GM18873 (cell line): ENCODE data around the gene ITPR2.
"Not testable (repeated sequence)": the region's sequence is repeated elsewhere in the genome, so short reads cannot be mapped to it uniquely, and the experiment has no call there.

Experiments used
- ATAC-seq: cut with Tn5 transposase; IDR thresholded peaks from one replicate; pipeline ENCODE4 v1.9.1; 2021; ENCODE audit warnings: mild to moderate bottlenecking, moderate library complexity, moderate number of reproducible peaks; ENCODE audit not compliant: unreplicated experiment, low FRiP score

The ITPR2 gene

DNA sequence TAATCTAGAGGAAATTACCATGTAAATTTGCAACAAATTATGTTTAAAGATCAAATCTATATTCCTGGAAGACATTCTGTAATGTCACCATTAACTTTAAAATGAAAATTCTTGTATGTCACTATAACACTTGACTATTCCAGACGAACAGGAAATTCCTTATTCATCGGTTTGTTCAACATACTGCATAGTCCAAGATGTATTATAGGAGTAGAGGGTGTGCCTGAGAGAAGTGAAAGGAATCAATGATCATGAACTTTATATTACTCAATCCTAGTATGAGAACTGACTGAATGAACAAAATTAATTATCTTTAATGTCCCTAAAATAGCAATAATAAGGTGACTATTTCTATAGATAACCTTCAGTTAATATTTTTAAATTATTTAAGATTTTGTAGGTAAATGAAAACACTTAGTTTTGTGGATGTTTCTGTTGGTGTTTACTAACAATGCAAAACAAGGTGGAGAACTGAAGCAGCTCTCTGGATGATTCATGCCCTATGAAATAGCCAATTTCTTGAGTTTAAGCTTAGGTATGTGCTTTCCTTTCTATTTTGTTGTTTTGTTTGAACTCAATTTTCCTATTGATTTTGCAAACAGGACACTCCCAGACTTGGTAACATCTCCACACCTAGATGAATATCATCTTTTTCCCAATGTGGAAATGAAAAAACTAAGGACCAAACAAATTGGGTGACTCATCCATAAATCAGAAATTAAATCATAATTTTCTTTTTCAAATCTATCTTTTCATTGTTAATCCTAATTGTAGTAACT lies 18.2 kb upstream of the ITPR2 start:
- ATAC-seq = no peak

DNA sequence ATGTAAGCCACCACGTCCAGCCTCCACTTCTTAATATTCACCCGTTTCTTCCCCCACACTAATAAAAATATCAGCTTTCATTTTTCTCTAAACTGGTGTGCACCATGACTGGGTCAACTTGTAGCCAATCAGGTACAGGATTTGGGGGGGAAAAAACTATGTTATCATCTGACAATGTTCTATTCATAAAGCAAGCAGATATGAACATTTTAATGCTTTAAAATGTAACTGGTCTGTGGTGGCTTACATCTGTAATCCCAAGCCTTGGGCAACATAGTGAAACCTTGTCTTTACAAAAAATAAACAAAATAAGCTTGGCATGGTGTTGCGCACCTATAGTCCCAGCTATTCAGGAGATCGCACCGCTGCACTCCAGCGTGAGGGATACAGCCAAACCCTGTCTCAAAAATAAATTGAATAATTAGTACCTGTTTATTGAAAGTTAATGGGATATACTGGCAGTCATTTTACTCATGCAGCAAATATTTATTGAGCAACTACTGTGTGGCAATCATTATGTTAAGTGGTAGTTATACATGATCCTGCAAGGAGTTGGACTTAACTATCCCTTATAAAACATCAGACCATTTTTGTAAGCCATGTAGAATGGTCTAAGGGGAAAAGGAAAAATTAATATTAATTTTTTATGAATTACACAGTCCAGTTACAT lies 15.3 kb upstream of the ITPR2 start:
- ATAC-seq = no peak

DNA sequence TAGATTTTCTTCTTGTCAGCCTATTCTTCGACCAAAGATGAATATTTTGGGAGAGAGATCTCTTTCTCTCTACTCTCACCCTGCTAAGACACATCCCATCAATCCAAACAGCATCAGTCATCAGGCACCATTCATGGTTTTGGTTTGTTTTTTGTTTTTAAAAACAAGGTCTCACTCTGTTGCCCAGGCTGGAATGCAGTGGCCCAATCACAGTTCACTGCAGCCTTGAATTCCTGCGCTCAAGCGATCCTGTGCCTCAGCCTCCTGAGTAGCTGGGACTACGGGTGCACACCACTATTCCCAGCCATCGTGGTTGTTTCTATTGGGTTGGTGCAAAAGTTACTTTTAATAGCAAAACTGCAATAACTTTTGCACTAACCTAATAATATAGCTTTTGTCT lies 14.4 kb upstream of the ITPR2 start:
- no peak for ATAC-seq

DNA sequence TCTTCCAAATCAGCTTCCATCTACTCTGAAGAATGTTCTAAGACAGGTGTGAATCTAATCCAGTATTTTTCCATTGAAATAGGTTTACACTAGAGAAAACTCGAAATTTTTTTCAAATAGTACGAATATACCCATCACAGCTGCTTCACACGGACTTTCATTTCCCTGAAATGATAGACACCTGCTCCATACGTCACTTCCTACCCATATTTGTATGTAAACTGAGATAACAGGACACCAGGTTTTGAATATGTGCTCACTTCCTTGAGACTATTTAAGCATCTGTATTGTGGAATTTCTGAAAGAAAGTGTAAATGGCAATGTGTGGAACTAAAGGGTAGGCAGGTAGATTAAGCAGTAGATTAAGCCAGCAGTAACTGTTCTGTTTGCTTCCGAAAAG lies 13.4 kb upstream of the ITPR2 start:
- ATAC-seq = no peak

DNA sequence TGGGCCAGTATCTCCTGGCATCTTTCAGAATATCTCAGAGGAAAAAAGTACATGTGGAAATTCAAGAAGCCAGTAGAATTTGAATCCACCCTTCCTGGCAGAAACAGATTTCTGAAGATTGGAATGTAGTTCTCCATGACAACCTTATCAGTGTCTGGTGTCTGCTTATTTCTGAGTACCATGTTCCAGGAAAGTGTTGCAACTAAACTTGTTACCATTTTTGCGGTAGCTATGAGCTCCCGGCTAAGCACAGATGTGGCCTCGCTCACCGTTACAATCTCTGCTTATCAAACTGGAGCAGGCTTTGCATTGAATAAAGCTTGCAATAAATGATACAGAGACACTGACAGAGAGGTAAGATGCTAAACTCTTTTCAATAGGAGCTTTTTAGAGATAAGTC lies 13.0 kb upstream of the ITPR2 start:
- no peak for ATAC-seq

DNA sequence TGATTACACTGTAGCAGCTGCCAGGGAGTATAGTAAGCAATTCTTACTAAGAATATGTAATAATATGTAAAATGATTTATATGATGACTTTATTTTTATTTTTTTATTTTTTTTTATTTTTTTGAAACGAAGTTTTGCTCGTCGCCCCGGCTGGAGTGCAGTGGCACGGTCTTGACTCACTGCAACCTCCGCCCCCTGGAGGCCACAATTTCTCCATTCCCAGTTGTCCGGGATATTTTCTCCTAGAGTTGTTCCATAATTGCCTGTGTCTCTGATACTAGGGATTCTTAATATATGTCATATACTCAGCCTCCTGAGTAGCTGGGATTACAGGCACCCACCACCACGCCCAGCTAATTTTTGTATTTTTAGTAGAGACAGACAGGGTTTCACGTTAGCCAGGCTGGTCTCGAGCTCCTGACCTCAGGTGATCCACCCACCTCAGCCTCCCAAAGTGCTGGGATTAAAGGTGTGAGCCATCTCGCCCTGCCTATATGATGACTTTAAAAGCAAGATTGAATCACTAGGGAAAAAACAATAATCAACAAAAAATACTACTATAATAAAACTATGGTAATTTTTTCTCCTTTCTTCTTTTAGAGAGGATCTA lies 12.2 kb upstream of the ITPR2 start:
- ATAC-seq = no peak

DNA sequence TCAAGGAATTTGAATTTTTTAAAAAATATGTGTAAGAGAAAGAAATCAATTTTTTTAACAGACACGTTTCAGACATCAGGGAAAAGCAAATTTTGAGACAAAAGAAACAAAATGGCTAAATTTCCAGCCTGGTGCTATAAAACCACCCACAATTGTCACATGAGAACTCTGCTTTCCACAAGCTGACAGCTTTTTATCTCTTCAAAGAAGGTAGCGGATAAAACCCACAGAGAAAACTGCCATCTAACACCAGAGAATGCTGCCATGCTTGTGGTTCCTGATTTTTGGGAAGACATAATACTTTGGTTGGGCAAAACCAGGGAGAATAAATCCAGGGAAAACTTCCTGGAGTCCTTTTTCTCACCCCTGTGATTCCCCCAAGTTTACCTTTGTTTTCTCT lies 10.3 kb upstream of the ITPR2 start:
- ATAC-seq = no peak

DNA sequence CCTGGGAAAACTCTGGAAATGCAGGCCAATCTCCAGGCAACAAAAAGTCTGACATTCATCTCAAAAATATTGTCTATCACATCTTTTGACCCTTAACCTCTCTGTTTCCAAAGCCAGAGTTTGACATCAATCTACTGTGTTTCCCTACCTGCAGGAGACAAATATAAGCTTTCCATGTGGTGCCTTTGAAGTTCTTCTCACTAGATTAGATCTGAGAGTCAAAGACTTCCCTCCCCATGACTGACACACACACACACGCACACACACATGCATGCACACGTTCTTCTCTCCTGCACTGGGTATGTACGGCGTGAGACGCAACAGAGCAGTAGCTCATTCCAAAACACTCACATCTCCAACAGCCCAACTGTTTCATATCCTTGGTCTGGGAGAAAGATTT lies 8.1 kb upstream of the ITPR2 start:
- no peak for ATAC-seq

DNA sequence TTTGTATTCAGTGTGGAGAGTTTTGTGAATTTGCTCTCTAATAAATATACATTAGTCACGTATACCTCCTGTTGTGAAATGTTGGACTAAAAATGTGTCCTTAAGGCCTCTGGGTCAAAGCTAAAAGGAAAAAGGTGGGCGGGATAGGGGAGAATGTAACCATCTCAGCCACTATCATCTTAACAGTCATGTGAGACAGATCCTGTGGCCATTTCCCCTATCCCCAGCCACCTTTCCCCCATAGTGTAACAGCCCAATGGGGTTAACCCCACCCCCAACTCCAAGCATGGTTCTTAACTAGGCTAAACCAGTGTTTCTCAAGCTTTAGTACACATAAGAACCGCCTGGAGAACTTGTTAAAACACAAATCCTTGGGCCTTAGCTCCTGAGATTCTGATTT lies 6.5 kb upstream of the ITPR2 start:
- ATAC-seq = no peak

DNA sequence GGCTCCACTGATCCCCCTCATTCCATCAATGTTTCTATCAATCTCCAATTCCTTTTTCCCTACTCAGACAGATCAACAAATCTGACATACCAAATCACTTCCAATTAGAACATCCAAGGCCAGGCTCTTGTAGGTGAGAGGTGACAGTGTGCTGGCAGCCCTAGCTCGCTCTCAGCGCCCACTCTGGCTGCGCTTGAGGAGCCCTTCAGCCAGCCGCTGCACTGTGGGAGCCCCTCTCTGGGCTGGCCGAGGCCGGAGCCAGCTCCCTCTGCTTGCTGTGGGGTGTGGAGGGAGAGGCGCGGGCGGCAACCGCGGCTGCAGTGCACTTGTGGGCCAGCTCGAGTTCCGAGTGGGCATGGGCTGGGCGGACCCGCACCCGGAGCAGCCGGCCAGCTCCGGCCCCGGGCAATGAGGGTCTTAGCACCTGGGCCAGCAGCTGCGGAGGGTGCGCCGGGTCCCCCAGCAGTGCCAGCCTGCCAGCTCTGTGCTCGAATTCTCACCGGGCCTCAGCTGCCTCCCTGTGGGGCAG lies 6.0 kb upstream of the ITPR2 start:
- ATAC-seq = no peak

DNA sequence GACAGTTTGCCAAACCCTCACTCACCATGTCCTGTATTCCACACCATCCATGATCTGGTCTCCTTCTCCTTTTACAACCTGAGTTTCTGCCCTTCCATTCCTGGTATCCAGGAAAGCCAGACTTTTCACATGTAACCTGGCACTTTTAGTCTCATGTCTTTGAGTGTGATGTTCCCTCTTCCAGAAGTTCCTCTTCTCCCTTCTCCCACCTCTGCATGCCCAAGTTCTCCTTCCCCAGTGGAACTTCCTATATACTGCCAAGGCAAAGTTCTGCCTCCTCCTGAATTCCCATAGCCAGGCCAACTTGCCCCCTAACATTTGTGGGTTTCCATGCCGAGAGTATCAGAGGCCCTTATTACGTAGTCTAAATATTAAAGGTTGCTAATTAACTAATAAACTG lies 3.2 kb upstream of the ITPR2 start:
- no peak for ATAC-seq

DNA sequence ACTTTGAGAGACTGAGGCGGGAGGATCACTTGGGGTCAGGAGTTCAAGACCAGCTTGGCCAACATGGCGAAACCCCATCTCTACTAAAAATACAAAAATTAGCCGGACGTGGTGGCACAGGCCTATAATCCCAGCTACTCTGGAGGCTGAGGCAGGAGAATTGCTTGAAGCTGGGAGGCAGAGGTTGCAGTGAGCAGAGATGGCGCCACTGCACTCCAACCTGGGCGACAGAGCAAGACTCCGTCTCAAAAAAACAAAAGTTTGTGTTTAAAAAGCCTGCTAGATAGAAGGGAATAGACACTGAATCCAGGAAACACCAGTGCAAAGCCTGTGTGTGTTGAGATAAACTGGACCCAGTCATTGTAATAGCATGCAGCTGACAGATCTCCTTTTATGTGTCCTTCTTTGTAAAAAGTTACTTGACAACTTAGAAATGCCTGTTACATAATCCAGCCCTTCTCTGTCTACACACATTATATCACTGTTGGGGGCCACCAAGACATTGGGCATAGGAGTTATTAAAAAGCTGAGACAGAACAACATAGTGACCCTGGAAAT lies 1.6 kb upstream of the ITPR2 start:
- not testable (repeated sequence) for ATAC-seq

DNA sequence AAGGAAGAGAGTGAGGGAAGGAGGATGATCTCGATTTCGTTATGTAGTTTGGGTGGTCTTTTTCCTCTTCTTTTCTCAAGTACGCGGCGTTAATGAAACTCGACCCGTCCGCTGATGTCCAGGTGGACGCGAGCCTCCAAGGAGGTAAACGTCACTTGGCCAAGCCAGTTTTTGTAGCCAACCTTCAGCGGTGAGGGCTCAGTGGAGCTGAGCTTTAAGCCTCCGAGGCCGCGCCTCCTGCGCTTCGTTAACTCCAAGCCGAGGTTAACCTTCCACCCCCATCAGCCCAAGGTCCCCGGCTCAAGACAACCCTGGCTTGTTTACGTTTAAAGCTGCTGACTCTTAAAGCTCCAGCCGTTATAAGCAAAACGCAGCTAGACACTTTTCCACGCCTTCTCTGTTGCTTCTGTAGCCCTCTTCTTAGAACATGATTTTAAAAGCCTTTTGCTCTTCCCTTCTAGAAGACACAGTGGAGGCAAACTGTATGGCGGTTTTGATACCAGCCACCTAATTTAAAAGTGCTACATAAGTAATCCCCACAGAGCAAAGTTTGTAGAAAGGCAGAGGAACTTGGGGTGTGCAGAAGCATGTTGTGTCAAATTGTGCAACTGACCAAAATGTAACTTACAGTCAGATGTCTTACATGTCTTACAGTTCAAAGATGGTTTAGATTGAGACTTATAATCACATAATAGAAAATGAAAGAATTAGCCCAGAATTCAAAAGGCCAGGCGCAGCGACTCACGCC lies 923 bp upstream of the ITPR2 start:
- no peak for ATAC-seq

DNA sequence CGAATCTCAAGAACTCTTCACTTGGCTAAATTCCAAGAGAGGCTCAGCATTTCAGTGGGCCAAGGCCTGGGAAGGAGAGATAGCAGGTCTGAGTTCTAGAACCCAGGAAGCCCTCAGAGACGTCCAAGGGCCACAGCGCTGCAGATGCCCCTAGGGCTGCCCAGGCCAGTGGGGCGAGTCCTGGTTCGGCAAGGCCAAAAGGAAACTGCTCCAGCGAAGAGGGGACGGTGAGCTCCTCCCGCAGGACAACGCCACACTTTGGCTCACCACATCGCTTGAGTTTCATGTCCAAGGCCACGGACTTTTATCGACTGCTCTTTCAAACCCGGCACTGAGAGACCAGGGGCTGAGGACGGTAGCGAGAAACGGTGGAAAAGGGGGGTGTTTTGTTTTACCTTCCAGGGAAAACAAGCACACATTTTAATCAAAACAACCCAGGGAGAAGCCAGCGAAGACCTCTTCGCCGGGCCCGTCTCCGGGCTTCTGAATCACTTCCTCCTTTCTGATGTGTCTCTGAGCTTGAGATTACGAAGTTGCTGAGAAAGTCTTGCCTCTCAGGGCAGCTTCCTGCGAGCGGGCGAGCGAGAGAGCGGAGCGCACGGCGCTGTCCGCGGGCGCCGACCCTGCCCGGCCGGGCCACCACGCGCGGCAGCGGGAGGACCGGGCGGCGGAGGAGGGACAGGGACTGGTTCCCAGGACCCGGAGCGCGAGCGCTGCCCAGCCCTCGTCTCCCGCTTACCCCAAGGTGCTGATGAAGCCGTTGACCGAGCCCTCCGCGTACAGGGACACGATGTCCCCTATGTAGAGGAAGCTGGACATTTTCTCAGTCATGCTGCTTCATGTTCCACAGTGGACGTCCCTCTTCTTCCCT lies 808 bp downstream of the ITPR2 start:
- peak; percentile 51 for ATAC-seq

DNA sequence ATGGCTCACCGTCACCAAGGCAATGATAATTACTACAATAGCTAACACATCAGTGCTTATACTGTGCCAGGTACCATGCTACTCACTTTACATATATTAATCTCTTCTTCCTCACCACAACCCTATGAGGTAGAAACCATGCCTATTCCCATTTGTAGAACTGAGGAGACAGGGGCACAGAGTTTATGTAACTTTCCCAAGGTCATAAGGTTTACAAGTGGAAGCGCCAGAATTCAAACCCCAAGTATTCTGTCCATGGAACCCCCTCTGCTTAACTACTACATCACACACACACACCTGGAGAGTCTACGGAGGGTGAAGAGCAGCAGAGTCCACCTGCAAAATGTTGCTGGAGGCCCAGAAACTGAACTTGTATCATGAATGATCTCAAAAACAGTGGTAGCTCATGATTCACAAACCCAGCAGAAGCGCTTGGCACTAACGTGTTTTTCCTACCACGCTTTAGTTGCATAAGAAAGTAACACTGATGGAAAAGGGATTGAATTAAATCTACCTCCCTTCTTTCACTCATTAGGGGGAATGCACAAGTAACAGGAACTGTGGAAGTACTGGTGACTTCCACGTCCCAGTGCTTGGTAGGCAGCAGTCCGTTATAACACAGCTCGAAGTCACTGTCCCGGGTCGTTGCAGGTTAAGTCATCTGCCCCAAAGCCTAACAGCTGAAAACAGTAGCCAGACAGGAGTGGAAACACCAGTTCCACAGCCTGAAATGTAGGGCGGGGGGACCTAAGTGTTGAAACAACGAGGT lies 2.0 kb downstream of the ITPR2 start:
- ATAC-seq = no peak

DNA sequence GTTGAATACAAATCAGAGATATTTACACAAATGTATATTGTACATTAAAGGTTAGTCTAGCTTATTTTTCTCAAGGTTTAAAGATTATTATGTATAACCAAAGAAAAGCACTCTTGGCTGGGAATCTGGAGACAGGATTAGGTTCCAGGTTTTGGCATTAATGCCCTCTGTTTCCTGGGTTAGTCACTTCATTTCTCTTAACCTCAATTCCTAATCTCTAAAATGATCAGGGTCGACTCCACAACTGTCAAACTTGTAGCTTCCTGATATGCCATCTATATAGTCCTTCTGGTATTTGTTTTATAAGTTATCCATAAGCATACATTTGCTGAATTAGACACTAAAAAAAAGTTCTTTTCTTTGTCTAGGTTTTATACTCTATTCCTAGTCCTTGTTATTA lies 2.6 kb downstream of the ITPR2 start:
- no peak for ATAC-seq

DNA sequence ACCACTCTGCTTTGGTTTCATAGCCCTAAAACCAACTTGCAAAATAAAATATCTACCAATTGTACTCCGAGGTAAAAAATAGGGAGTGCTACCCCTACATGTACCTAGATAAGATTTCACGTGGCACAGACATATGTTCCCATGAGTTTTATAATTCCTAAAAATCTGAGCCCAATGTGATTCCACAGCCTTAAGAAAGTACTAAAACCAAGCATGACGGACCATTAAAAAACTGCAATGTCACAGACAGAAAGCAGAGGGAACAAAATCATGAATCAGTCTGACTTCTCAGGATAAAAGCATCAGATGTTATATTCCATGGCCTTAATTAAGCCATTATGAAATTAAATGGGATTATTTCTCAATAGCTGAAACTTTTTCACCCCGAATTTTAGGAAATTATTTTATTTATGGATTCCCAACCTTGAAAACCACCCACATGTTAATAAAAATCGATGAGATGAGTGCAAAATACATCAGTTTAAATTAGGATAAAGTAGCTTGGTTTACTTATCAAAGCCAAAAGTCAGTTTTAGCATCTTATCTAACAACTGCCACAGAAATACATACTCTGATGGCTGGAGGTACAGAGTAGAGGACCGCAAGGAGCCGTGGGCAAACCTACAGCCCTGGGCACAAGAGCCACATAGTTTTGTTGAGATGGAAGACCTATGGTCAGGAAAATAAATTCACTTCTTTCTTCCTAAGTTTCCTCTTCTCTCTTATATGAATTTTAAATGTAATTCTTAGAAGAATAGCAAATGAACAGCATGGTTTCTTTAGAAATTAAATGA lies 4.5 kb downstream of the ITPR2 start:
- ATAC-seq = no peak

DNA sequence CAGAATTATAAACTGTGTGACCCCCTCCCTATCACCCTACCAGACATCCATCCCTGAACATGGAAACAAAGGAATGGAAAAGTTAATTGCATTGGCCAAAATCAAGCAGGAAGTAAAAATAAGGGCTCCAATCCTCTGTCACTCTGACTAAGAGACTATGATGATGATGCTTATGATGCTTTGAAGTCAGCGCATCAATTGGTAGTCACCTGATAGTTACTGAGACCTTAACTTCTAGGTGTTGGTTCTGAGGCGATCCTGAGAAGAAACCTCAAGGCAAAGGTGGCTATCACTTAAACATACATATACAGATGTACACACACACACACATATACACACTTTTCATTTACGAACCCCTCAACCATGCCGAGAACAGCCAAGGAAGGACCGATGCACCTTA lies 6.6 kb downstream of the ITPR2 start:
- ATAC-seq = no peak
